Measurements from ENCODE around the gene ORM2. TPM values are rescaled to one million over a fixed set of nuclear protein-coding genes. Genes with fewer than 3 reads are reported as not detected.
A peak's percentile ranks its signal among the peaks of the same experiment; 100 is the strongest.

Gene ORM2
- total and polyA plus RNA-seq, 2 of the 4 experiments (the other 2 are of a cell fraction), result not detected

DNA sequence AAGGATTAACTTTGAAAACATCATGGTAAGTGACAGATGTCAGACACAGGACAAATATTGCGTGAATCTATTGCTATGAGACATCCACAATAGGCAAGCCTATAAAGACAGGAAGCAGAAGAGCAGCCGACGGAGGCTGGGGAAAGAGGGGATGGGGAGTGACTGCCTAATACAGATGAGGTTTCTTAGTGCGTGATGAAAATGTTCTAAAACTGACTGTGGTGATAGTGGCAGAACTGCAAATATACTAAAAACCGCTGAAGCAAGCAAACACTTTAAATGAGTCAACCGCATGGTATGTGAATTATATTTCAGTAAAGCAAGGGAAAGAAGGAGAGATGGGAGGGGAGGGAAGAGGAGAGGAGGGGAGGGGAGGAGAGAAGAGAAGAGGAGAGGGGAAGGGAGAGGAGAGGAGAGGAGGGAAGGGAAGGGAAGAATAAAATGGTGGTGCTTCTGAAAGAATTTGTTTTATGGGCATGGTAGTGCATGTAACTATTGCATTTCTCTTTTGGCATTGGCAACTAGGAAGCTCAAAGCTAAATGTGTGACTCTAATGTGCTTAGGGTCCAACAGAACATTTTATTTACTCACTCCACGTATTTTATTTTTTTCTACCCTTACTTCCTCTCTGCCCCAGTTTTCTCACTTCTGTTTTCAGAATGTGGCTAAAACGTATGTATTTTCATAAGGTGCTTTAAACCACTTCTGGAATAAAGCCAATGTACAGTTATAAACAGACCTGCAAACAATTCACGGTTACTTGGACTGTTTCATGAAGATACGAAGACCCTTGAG lies 36.9 kb downstream of the ORM2 start:
- no peak overlapping the region for H4K8ac ChIP-seq (ENCODE audit: low read depth in 2 of 2, low read length in 2 of 2)
- POLR2A ChIA-PET (ENCODE audit: unreplicated experiment), result no interaction called here
- no peak overlapping the region for H2AK9ac ChIP-seq (replicated peaks; ENCODE audit: low read depth, low read length, poor library complexity)
- peak overlapping the region; percentile 27; the same call in 1 of the 2 replicates for H2BK20ac ChIP-seq (ENCODE audit: low read depth, low read length)
- no TSS peak for BruUV-seq (replicated peaks)
- peak; percentile 92 for DNase-seq
- 4% methylated on average over 5 of the region's 10 CpGs; no CpG with 5 or more reads in 1 of the 2 experiments for WGBS, 2 experiments (ENCODE audit: extremely low coverage in 2 of 2, insufficient read length in 1 of 2)
- peaks cover 20% of the 10 kb centered on the region for H3K9me1 ChIP-seq (ENCODE audit: insufficient read depth, low read length)
- H3K18ac ChIP-seq (ENCODE audit: low read depth, low read length), result no peak overlapping the region
- dilution Hi-C loops (cut with HindIII; ENCODE audit: low sequenced_read_pairs, unreplicated experiment), result no loop called here
- no peak overlapping the region for H3K9ac ChIP-seq (ENCODE audit: low read depth, low read length)
- TF ChIP-seq FOS (IDR thresholded peaks at IDR 0.05; ENCODE audit: low read depth, low read length) (peak; percentile 42; the same call in 1 of the 2 replicates), RAD21 (IDR thresholded peaks at IDR 0.05; ENCODE audit: low read length) (no peak), MAZ (IDR thresholded peaks at IDR 0.05; ENCODE audit: borderline replicate concordance, low read depth, low read length) (peak; percentile 44; the same call in 1 of the 2 replicates), MAFK (IDR thresholded peaks at IDR 0.05; ENCODE audit: low read depth, low read length) (peak; percentile 81), RCOR1 (IDR thresholded peaks at IDR 0.05; ENCODE audit: insufficient replicate concordance, low read length) (no peak), BHLHE40 (IDR thresholded peaks at IDR 0.05; ENCODE audit: low read depth, low read length) (no peak)
- H3K14ac ChIP-seq (replicated peaks; ENCODE audit: low read depth, low read length), result no peak overlapping the region
- peak; percentile 93 for ATAC-seq (ENCODE audit: low read depth)
- H3K36me3 ChIP-seq (ENCODE audit: control insufficient read depth, insufficient read depth, low read length), result peaks cover 42% of the 10 kb centered on the region
- peaks cover 16% of the 10 kb centered on the region for H3K4me1 ChIP-seq (ENCODE audit: control insufficient read depth, insufficient read depth, low read length)
- H3K79me1 ChIP-seq (ENCODE audit: low read depth in 1 of 2, low read length in 2 of 2), result peaks cover 6 to 18% of the 10 kb centered on the region in 2 experiments; a peak in 3 of 4 replicates
- no peak overlapping the region for H2BK15ac ChIP-seq (ENCODE audit: low read depth, low read length)
- H3K4me2 ChIP-seq (ENCODE audit: low read depth, low read length), result no peak overlapping the region
- H3K27me3 ChIP-seq (ENCODE audit: control insufficient read depth, insufficient read depth, low read length), result no peaks in the 10 kb centered on the region
- in situ Hi-C loops (cut with MboI; ENCODE audit: low sequenced_read_pairs), result no loop called here
- H3K4me3 ChIP-seq (ENCODE audit: insufficient read depth, low read depth, low read length), result no peak overlapping the region
- H3K23ac ChIP-seq (ENCODE audit: low read depth, low read length), result no peak overlapping the region
- no peak overlapping the region for H2AK5ac ChIP-seq (ENCODE audit: low read depth, low read length)
- H4K5ac ChIP-seq (ENCODE audit: low read depth, low read length), result no peak overlapping the region
- no peak overlapping the region for H2AFZ ChIP-seq (replicated peaks; ENCODE audit: low read length, poor library complexity)
- H4K20me1 ChIP-seq (ENCODE audit: insufficient read depth, low read length), result no peaks in the 10 kb centered on the region; the same call in 1 of the 2 replicates
- H3K4ac ChIP-seq (ENCODE audit: low read depth, low read length), result no peak overlapping the region
- H3K56ac ChIP-seq (ENCODE audit: extremely low read depth, insufficient read depth, low read length), result no peak overlapping the region
- H4K91ac ChIP-seq (ENCODE audit: insufficient read depth, low read depth, low read length), result peak overlapping the region; percentile 50; the same call in 1 of the 2 replicates
- peak overlapping the region; percentile 17 for H2BK5ac ChIP-seq (ENCODE audit: low read depth, low read length, poor library complexity, severe bottlenecking)
- CTCF ChIA-PET, result interaction anchor here (1.1 kb wide), 1 partner anchor 15 kb away, joined by 6 read pairs; no protein-coding TSS in a partner anchor
- peak overlapping the region; percentile 52; the same call in 1 of the 2 replicates for H3K27ac ChIP-seq (ENCODE audit: insufficient read depth, low read length)
- no peaks in the 10 kb centered on the region for H3K9me3 ChIP-seq (ENCODE audit: control insufficient read depth, insufficient read depth, low read length)
- peak overlapping the region; percentile 17; the same call in 1 of the 2 replicates for H2BK120ac ChIP-seq (ENCODE audit: low read depth, low read length)
- intact Hi-C loops (cut with micrococcal nuclease), result no loop called here

Data from IMR-90 (cell line).